Stromal cell of bone marrow (primary cell): ENCODE data around the gene CRYGB.
"Not testable (repeated sequence)": the region's sequence is repeated elsewhere in the genome, so short reads cannot be mapped to it uniquely, and the experiment has no call there.

Source experiments
- DNase-seq: peaks from one replicate; pipeline ENCODE4 v3.0.0-alpha.2; 2012; ENCODE audit warnings: low read depth

CRYGB gene

GRCh38 chr2:208150094-208150493 is 4.1 kb upstream of the CRYGB start:
- no peak for DNase-seq

GRCh38 chr2:208148803-208149202 is 2.8 kb upstream of the CRYGB start:
- no peak for DNase-seq

GRCh38 chr2:208147759-208148158 is 1.8 kb upstream of the CRYGB start:
- DNase-seq = no peak

- no peak for DNase-seq
These were observed 1.1 kb upstream of the CRYGB start for GRCh38 chr2:208147008-208147407.

GRCh38 chr2:208142925-208143799 is 2.8 kb downstream of the CRYGB start:
- DNase-seq = no peak

GRCh38 chr2:208142240-208142924 is 3.6 kb downstream of the CRYGB start:
- peak; percentile 8 for DNase-seq

GRCh38 chr2:208139447-208139846 is 6.5 kb downstream of the CRYGB start:
- DNase-seq = no peak

- DNase-seq = not testable (repeated sequence)
These were observed 7.6 kb downstream of the CRYGB start for GRCh38 chr2:208138334-208138733.

- no peak for DNase-seq
These were observed 9.3 kb downstream of the CRYGB start for GRCh38 chr2:208136716-208137094.

GRCh38 chr2:208135794-208136715 is 9.9 kb downstream of the CRYGB start:
- no peak for DNase-seq

- DNase-seq = no peak
These were observed 10.9 kb downstream of the CRYGB start for GRCh38 chr2:208134928-208135586.

- no peak for DNase-seq
These were observed 15.2 kb downstream of the CRYGB start for GRCh38 chr2:208130712-208131110.

- DNase-seq = no peak
These were observed 15.9 kb downstream of the CRYGB start, which contains the start of gene CRYGC for GRCh38 chr2:208129744-208130711. TSS of gene CRYGC (minus strand) at chr2:208129828. CDS start at chr2:208129792, 36 bp downstream.

GRCh38 chr2:208128136-208128535 is 17.8 kb downstream of the CRYGB start:
- no peak for DNase-seq

GRCh38 chr2:208127090-208127489 is 18.9 kb downstream of the CRYGB start:
- DNase-seq = no peak

GRCh38 chr2:208125251-208125650 is 20.7 kb downstream of the CRYGB start:
- no peak for DNase-seq

- not testable (repeated sequence) for DNase-seq
These were observed 21.8 kb downstream of the CRYGB start, which contains the start of gene CRYGD for GRCh38 chr2:208124013-208124715. TSS of gene CRYGD (minus strand) at chr2:208124524. CDS start at chr2:208124473, 51 bp downstream.

- no peak for DNase-seq
These were observed 23.7 kb downstream of the CRYGB start for GRCh38 chr2:208122248-208122647.

GRCh38 chr2:208118918-208119317 is 27.0 kb downstream of the CRYGB start:
- DNase-seq = no peak

- DNase-seq = not testable (repeated sequence)
These were observed 28.6 kb downstream of the CRYGB start for GRCh38 chr2:208117390-208117789.
